GM12872 (cell line): Measurements from ENCODE around the gene SMARCB1.

Experiments used
- TF ChIP-seq, protein P1 (sequence below): IDR thresholded peaks from 3 replicates; pipeline ENCODE4 v1.5.1; 2011; ENCODE audit warnings: low read depth, mild to moderate bottlenecking, low read length, moderate library complexity; ENCODE audit not compliant: insufficient read depth

Gene SMARCB1

DNA sequence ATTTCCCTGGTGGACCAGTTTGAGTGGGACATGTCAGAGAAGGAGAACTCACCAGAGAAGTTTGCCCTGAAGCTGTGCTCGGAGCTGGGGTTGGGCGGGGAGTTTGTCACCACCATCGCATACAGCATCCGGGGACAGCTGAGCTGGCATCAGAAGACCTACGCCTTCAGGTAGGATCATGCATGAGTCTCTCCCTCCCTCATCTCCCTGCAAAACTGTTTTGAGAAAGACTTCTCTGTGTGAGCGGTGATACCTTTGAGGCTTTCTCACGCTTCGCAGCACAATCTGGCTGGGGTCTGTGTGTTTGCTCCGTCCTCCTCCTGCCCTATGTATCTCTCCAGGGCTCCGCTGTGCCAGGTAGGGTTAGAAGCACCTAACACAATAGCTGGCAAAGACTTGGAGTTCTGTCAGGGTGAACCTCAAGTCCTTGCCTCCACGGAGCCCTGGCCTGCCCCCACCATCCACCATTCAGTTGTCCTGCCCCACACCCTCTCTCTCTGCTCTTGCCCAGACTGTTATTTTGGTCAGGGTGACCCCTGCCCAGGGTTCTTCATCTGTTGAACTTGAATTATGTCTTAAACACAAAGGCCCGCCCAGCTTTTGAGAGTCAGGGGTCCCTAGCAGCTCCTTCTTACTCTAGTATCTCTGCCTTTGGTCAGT, 38.6 kb downstream of the SMARCB1 start:
- TF ChIP-seq, protein P1, sequence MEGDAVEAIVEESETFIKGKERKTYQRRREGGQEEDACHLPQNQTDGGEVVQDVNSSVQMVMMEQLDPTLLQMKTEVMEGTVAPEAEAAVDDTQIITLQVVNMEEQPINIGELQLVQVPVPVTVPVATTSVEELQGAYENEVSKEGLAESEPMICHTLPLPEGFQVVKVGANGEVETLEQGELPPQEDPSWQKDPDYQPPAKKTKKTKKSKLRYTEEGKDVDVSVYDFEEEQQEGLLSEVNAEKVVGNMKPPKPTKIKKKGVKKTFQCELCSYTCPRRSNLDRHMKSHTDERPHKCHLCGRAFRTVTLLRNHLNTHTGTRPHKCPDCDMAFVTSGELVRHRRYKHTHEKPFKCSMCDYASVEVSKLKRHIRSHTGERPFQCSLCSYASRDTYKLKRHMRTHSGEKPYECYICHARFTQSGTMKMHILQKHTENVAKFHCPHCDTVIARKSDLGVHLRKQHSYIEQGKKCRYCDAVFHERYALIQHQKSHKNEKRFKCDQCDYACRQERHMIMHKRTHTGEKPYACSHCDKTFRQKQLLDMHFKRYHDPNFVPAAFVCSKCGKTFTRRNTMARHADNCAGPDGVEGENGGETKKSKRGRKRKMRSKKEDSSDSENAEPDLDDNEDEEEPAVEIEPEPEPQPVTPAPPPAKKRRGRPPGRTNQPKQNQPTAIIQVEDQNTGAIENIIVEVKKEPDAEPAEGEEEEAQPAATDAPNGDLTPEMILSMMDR, result no peak

DNA sequence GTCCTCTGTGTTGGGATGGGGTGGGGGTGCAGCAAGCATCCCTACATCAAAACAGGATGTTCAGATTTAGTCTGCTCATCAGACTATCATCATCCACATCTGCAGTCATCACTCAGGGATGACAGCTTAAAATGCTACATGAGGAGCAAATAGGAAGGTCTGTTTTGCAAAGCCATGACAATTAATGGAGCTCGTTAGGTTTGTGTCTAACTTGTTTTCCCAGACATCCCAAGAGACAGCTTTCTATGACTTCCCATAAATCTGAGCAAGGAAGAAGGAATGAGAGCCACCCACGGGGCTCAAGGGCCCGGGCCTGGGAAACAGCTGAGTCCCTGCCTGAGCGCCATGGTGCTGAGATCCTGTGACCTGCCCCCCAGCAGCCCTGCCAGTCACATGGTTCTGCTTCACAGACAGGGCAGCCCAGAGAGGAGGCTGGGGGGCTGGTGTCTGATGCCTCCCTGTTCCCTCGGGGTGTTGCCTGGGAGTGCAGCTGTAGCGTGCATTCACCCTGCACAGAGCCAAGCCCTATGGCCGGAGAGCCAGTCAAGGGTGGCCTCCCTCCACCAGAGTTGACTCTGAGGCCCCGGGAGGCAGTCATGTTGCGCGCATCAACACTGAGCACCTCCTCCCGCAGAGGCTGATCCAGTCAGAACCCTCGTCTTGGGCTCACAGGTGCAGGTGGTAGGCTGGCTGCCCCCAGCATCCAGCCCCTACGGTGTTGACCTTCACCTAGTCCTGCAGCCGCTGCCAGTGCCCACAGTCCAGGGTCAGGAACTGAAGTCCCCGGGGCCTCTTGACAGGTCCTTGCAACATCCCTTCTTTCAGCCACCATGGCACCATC, 40.0 kb downstream of the SMARCB1 start:
- TF ChIP-seq, protein P1, result no peak

- TF ChIP-seq, protein P1, result no peak
These were observed 40.7 kb downstream of the SMARCB1 start for GRCh38 chr22:23827351-23827995.

DNA sequence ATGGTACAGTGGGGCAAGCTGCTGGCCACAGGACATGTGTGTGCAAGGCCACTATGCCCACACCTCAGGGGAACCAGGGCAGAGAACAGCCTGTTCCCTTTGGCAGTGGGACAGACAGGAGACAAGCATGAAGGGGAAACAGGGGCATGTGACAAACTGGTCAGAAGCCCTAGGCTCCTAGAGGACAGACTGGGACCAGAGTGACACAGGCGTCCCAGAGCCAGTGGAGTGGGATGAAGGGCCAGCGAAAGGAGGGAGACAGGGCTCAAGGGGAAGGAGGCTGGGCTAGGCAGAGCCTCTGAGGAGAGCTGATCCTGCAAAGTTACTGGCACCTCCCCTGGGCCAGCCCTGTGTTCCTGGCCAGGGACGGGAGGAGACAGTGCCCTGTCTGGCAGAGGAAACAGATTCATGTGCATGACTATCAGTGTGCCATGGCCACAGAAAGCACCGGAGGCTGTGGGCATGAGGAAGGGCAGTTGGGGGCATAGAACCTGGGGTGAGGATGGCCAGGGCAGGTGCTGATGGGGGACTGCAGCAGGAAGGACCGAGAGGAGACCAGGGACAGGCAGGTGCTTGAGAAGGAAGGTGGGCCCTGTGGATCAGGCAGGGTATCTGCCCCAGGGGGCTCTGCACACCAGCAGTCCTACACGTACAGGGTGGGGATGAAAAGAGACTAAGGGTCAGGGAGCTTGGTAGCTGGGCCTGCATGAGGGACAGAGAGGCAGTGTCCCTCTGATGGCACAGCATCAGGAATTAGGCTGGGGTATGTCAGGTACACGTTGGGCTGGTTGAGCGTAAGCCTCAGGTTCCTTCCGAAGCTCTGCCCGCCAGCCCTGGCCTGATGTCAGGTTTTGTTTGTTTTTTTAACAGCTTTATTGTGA, 42.3 kb downstream of the SMARCB1 start:
- TF ChIP-seq, protein P1, result no peak

DNA sequence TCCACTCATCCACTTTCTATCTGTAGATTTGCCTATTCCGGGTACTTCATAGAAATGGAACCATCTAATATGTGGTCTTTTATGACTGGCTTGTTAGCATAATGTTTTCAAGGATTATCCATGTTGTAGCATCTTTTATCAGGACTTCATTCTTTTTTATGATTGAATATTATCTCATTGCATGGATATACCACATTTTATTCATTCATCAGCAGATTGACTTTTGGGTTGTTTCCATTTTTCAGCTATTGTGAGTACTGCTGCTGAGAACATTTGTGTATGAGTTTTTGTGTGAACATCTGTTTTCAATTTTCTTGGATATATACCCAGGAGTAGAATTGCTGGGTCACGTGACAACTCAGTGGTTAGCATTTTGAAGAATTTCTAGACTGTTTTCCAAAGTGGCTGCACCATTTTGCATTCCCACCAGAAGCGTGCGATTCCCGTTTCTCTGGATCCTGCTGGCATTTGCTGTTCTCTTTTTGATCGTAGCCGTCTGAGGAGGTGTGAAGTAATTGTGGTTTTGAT, 43.1 kb downstream of the SMARCB1 start:
- TF ChIP-seq, protein P1, result no peak

DNA sequence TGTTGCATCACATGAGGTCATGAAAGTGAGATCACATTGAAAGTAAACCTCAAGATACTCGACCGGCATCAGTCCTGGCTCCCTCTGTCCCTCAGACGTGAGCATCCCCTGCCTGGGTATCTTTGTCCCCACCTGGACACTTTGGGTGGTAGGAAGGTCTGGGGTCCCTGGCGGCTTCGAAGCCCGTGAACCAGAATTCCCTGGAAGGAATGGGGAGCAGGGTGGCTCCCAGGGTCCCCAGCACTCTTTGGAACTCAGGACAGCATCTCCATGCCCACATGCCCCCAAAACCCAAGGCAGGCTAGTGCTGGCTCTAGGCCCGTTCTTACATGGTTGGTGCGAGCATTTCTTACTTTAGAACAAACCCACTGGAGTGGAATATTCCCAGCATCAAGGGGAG, 44.5 kb downstream of the SMARCB1 start:
- TF ChIP-seq, protein P1, result no peak
